MM.1S (cell line): ENCODE data around the gene FAF1.
"Not testable (repeated sequence)": the region's sequence is repeated elsewhere in the genome, so short reads cannot be mapped to it uniquely, and the experiment has no call there.

Experiments used
- DNase-seq: peaks from one replicate; pipeline ENCODE4 v3.0.0-alpha.2; 2015
- H2AFZ ChIP-seq: fragments of 300-600 bp; sonication (generic); 2 replicates; pipeline ENCODE4 v1.6.0; 2016; ENCODE audit warnings: antibody characterized with exemption, low read length
- H3F3A ChIP-seq: fragments of 300-600 bp; sonication (generic); 2 replicates; pipeline ENCODE4 v1.6.1; 2016; ENCODE audit warnings: mild to moderate bottlenecking, antibody characterized with exemption, low read length, moderate library complexity, mixed read lengths; ENCODE audit not compliant: insufficient read depth
- H3K27ac ChIP-seq: fragments of 300-600 bp; sonication (generic); 2 replicates; pipeline ENCODE4 v1.5.1; 2016; ENCODE audit warnings: mild to moderate bottlenecking, low read length
- H3K27me3 ChIP-seq: fragments of 300-600 bp; sonication (generic); replicated peaks from 2 replicates; pipeline ENCODE4 v1.6.0; 2016; ENCODE audit warnings: low read length; ENCODE audit not compliant: insufficient read depth
- H3K36me3 ChIP-seq: fragments of 300-600 bp; sonication (generic); replicated peaks from 2 replicates; pipeline ENCODE4 v1.6.1; 2016; ENCODE audit warnings: mild to moderate bottlenecking, low read length, mixed read lengths; ENCODE audit not compliant: insufficient read depth
- H3K4me1 ChIP-seq: fragments of 300-600 bp; sonication (generic); 2 replicates; pipeline ENCODE4 v1.6.1; 2016; ENCODE audit warnings: low read length, mixed read lengths
- H3K4me2 ChIP-seq: fragments of 300-600 bp; sonication (generic); 2 replicates; pipeline ENCODE4 v1.6.0; 2016; ENCODE audit warnings: low read depth, low read length
- H3K4me3 ChIP-seq: fragments of 300-600 bp; sonication (generic); 2 replicates; pipeline ENCODE4 v1.5.1; 2016; ENCODE audit warnings: low read length, mixed read lengths
- H3K79me2 ChIP-seq: fragments of 300-600 bp; sonication (generic); 2 replicates; pipeline ENCODE4 v1.6.1; 2016; ENCODE audit warnings: mixed run types, low read length, mixed read lengths
- H3K9ac ChIP-seq: fragments of 300-600 bp; sonication (generic); 2 replicates; pipeline ENCODE4 v1.6.1; 2016; ENCODE audit warnings: low read length, mixed read lengths
- H3K9me2 ChIP-seq: fragments of 300-600 bp; sonication (generic); replicated peaks from 2 replicates; pipeline ENCODE4 v1.6.1; 2016; ENCODE audit warnings: mild to moderate bottlenecking, low read length, mixed read lengths; ENCODE audit not compliant: insufficient read depth
- H3K9me3 ChIP-seq: fragments of 300-600 bp; sonication (generic); replicated peaks from 2 replicates; pipeline ENCODE4 v1.6.1; 2016; ENCODE audit warnings: mild to moderate bottlenecking, low read length, mixed read lengths; ENCODE audit not compliant: insufficient read depth
- H4K20me1 ChIP-seq: fragments of 300-600 bp; sonication (generic); 2 replicates; pipeline ENCODE4 v1.6.1; 2016; ENCODE audit warnings: mild to moderate bottlenecking, low read length, moderate library complexity, mixed read lengths; ENCODE audit not compliant: insufficient read depth
- CTCF ChIP-seq: fragments of 300-600 bp; sonication (generic); IDR thresholded peaks from 2 replicates; pipeline ENCODE4 v1.5.1; 2016; ENCODE audit warnings: antibody characterized with exemption, low read length, mixed read lengths
- EZH2 ChIP-seq: fragments of 300-600 bp; sonication (generic); optimal IDR thresholded peaks from 2 replicates; pipeline ENCODE3; 2017; ENCODE audit warnings: low read depth, mild to moderate bottlenecking, antibody characterized with exemption, low read length, mixed read lengths
- EZH2phosphoT487 ChIP-seq: fragments of 300-600 bp; sonication (generic); IDR thresholded peaks from 2 replicates; pipeline ENCODE4 v1.6.1; 2018; ENCODE audit warnings: antibody characterized with exemption, low read length

FAF1 gene

GRCh38 chr1:50538476-50538875 lies 421.6 kb downstream of the FAF1 start:
- Histone ChIP-seq H3K9me2 (no peaks in the 10 kb centered on the region), H3K79me2 (no peaks in the 10 kb centered on the region), H4K20me1 (no peaks in the 10 kb centered on the region), H3K27me3 (no peaks in the 10 kb centered on the region), H3K36me3 (no peaks in the 10 kb centered on the region), H3K9ac (no peak overlapping the region), H3K4me1 (no peaks in the 10 kb centered on the region), H3K9me3 (no peaks in the 10 kb centered on the region), H3F3A (no peaks in the 10 kb centered on the region), H2AFZ (no peak overlapping the region), H3K4me3 (no peak overlapping the region), H3K4me2 (no peak overlapping the region), H3K27ac (no peak overlapping the region)
- no peak for TF ChIP-seq EZH2phosphoT487
- no peak for DNase-seq

- Histone ChIP-seq H4K20me1 (no peaks in the 10 kb centered on the region), H3K4me3 (no peak overlapping the region), H3K79me2 (no peaks in the 10 kb centered on the region), H3K4me2 (no peak overlapping the region), H3K9me2 (no peaks in the 10 kb centered on the region), H3K4me1 (no peaks in the 10 kb centered on the region), H3K27ac (no peak overlapping the region), H2AFZ (no peak overlapping the region), H3K9ac (no peak overlapping the region), H3F3A (no peaks in the 10 kb centered on the region), H3K27me3 (no peaks in the 10 kb centered on the region), H3K36me3 (no peaks in the 10 kb centered on the region), H3K9me3 (no peaks in the 10 kb centered on the region)
- no peak for DNase-seq
- TF ChIP-seq EZH2 (no peak), CTCF (no peak), EZH2phosphoT487 (no peak)
Observed at GRCh38 chr1:50531601-50532000, 428.5 kb downstream of the FAF1 start.

- DNase-seq = no peak
- Histone ChIP-seq H3K36me3 (no peaks in the 10 kb centered on the region), H3K9me3 (no peaks in the 10 kb centered on the region), H3K9ac (no peak overlapping the region), H3K27me3 (no peaks in the 10 kb centered on the region), H2AFZ (no peak overlapping the region), H3K4me1 (no peaks in the 10 kb centered on the region), H3F3A (no peaks in the 10 kb centered on the region), H4K20me1 (no peaks in the 10 kb centered on the region), H3K4me3 (no peak overlapping the region), H3K9me2 (no peaks in the 10 kb centered on the region), H3K79me2 (no peaks in the 10 kb centered on the region), H3K4me2 (no peak overlapping the region), H3K27ac (no peak overlapping the region)
- TF ChIP-seq EZH2phosphoT487 = no peak
- no peak for TF ChIP-seq CTCF
- no peak for TF ChIP-seq EZH2
Observed at GRCh38 chr1:50531027-50531426, 429.0 kb downstream of the FAF1 start.

- no peaks in the 10 kb centered on the region for H3K36me3 ChIP-seq
- DNase-seq = no peak
- H3K9me3 ChIP-seq = no peaks in the 10 kb centered on the region
- H3K4me3 ChIP-seq = no peak overlapping the region
- H2AFZ ChIP-seq = no peak overlapping the region
- no peak overlapping the region for H3K9ac ChIP-seq
- TF ChIP-seq EZH2 (no peak), EZH2phosphoT487 (no peak)
- H3K4me1 ChIP-seq = no peaks in the 10 kb centered on the region
- H3K9me2 ChIP-seq = no peaks in the 10 kb centered on the region
- no peaks in the 10 kb centered on the region for H3F3A ChIP-seq
- no peaks in the 10 kb centered on the region for H3K27me3 ChIP-seq
- H3K4me2 ChIP-seq = no peak overlapping the region
- no peaks in the 10 kb centered on the region for H4K20me1 ChIP-seq
- H3K79me2 ChIP-seq = no peaks in the 10 kb centered on the region
- no peak overlapping the region for H3K27ac ChIP-seq
Observed at GRCh38 chr1:50529510-50529909, 430.6 kb downstream of the FAF1 start.

GRCh38 chr1:50527987-50528320 lies 432.1 kb downstream of the FAF1 start:
- not testable (repeated sequence) for H3K27me3 ChIP-seq, H4K20me1 ChIP-seq, H3K36me3 ChIP-seq, H3F3A ChIP-seq, DNase-seq, H3K9ac ChIP-seq, H3K4me2 ChIP-seq, H3K9me2 ChIP-seq, H3K4me3 ChIP-seq, H3K27ac ChIP-seq, H2AFZ ChIP-seq, H3K4me1 ChIP-seq, H3K9me3 ChIP-seq, H3K79me2 ChIP-seq
